Activated T-cell treated with anti-CD3 and anti-CD28 coated beads for 4 hours (primary cell): ENCODE data around the gene IL1RAPL1.

Experiments used
- DNase-seq: peaks from one replicate; pipeline ENCODE4 v3.0.0-alpha.2; 2020

IL1RAPL1 gene

DNA sequence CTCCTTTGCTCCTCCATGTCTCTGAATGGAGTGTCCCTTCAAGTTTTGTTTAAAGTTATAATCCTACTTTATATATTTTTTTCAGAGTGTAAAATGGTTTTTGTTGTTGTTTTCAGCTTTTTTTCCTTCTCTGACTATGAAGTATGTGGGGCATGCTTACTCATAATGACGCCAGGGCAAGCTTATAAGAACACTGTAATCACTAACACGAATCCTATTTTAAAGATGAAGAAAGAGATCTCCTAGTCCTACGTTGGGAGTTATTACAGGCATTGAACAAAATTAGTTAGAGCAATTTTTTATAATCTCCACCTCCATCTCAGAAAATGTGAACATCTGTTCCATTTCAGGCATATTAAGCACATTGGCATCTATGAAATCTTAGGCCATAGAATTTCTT is 1360.0 kb downstream of the IL1RAPL1 start:
- DNase-seq: no peak

DNA sequence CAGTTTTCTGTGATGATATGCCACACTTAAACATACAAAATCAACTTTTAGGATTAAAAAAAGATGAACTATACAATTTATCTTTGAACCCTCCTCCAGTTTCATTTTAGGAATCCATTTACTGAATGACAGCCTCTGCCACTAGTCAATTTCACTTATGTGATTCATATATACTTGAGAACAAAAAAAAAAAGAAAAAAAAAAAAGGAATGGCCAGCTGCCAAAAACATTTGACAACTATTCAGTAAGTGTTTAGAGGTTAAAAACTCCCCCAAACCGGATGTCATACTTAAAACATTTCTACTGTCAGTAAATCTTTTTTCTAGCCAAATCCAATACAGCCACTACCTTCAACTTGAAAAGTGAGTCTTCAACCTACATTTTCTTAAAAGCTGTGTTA is 1361.4 kb downstream of the IL1RAPL1 start:
- no peak for DNase-seq

DNA sequence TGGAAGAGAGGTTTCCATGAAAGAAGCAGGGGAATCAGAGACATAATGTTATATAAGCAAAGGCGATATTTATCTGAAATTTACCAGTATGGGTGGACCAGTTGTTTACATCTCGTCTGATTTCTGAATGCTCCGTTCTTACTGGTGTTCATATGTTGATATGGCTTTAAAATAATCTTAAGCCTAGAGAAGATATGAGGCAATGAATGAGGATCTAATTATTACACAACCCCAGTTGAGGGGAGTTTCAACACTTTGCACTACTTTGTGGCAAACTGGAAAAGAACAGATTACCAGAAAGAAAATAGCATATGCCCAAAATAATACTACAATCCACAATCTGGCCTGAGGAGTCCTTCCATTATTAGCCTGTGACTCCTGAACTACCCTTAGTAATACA is 1364.8 kb downstream of the IL1RAPL1 start:
- DNase-seq: no peak

DNA sequence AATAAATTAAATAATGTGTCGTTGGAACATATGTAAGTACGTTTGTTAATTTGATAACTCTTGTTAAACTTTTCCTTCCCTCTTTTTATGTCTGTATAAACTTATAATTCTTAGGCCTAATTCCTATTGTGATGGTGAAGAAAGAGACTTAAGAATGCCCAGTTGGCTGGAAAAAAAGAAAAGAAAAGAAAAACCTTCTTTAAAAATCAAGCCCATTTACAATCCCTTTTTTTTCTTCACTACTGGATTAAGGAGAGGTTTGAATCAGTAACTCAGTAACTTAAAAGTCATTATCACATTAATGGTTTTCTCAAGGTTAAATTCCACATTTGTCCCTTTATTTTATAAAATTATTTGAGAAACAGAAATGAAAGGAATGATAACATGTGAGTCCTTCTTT is 1374.8 kb downstream of the IL1RAPL1 start:
- no peak for DNase-seq

DNA sequence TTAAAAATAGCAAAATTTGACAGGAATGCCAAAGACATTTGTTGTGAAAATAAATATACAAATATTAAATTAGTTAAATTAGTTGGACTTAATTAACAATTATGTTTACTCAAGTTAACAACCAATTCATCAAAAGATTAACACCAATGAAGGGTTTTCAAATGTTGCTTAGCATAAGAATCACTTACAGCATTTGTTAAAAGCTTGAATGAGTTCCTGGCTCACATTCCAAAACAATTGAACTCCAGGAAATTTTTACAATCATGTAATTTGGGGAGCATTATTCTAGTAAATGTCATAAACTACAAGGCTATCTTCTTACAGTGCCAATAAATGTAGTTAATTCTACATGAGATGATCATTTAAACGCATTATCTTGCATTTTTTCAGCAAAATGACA is 1378.4 kb downstream of the IL1RAPL1 start:
- DNase-seq: no peak

DNA sequence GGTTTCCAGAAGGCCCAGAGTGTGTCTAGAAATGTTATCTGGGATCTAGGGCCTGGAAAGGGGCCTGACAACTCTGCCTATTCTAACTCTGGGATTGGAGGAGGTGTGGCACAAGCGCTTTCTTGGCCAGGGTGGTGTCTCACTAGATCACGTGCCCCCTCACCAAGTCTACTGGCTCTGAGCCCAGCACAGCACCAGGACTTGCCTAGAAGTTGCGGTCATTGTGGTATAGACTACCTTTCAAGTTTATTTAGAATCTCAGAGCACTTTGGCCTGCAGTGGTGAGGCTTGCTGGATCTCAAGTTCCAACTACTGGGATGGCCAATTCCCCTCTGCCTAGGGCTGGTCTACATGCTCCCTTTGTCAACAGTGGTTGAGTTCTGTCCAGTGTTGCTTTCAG is 1404.8 kb downstream of the IL1RAPL1 start:
- DNase-seq: no peak

DNA sequence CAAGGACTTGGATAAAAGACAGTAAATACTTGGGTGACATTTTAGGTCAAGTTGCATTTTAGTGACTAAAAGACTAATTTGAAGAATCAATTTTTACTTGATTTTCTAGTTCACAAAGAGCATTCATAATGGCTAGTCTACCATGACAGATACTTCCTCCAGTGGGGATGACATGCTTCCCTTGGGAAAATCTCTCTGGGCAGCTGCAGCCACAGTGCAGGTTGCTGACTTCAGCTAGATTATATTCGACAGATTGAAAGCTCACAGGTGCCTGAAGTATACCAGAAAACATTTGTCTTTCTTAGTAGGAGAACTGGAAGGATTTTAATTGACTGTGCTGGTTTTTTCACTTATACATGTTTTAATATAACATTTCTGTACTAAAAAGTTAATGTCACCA is 1418.6 kb downstream of the IL1RAPL1 start:
- DNase-seq: no peak
